Loucy (cell line): Measurements from ENCODE around the gene COL12A1.

Source experiments
- H2AFZ ChIP-seq: fragments of 200-600 bp; sonication (generic); 2 replicates; pipeline ENCODE4 v1.6.0; 2016; ENCODE audit warnings: antibody characterized with exemption, mild to moderate bottlenecking, low read length, moderate library complexity
- H3F3A ChIP-seq: fragments of 200-600 bp; 2 replicates; pipeline ENCODE4 v1.6.0; 2016; ENCODE audit warnings: antibody characterized with exemption, low read depth, mild to moderate bottlenecking
- H3K27me3 ChIP-seq: fragments of 200-600 bp; sonication (generic); 2 replicates; pipeline ENCODE4 v1.6.1; 2014; ENCODE audit warnings: low read length, mild to moderate bottlenecking; ENCODE audit not compliant: insufficient read depth, poor library complexity, severe bottlenecking
- H3K36me3 ChIP-seq: fragments of 200-600 bp; sonication (generic); 2 replicates; pipeline ENCODE4 v1.6.1; 2016; ENCODE audit warnings: low read length; ENCODE audit not compliant: insufficient read depth
- H3K4me1 ChIP-seq: fragments of 200-600 bp; sonication (generic); 2 replicates; pipeline ENCODE4 v1.5.1; 2014; ENCODE audit warnings: low read length, mild to moderate bottlenecking; ENCODE audit not compliant: insufficient read depth, poor library complexity, severe bottlenecking
- H3K4me2 ChIP-seq: fragments of 200-600 bp; sonication (generic); 2 replicates; pipeline ENCODE4 v1.6.0; 2014; ENCODE audit warnings: antibody characterized with exemption, low read length, low read depth, mild to moderate bottlenecking; ENCODE audit not compliant: poor library complexity, severe bottlenecking
- H3K4me3 ChIP-seq: fragments of 200-600 bp; sonication (generic); 2 replicates; pipeline ENCODE4 v1.5.1; 2014; ENCODE audit warnings: low read length, mild to moderate bottlenecking, mixed read lengths; ENCODE audit not compliant: poor library complexity, severe bottlenecking
- H3K79me2 ChIP-seq: fragments of 200-600 bp; sonication (generic); 2 replicates; pipeline ENCODE4 v1.6.1; 2014; ENCODE audit warnings: low read length; ENCODE audit not compliant: insufficient read depth
- H3K9ac ChIP-seq: fragments of 200-600 bp; sonication (generic); 2 replicates; pipeline ENCODE4 v1.6.0; 2014; ENCODE audit warnings: mild to moderate bottlenecking, low read depth, low read length, moderate library complexity; ENCODE audit not compliant: poor library complexity, severe bottlenecking
- H3K9me2 ChIP-seq: fragments of 200-600 bp; sonication (generic); replicated peaks from 2 replicates; pipeline ENCODE4 v1.6.1; 2016; ENCODE audit warnings: low read depth, low read length, mixed read lengths
- H3K9me3 ChIP-seq: fragments of 200-600 bp; sonication (generic); 2 replicates; pipeline ENCODE4 v1.6.1; 2014; ENCODE audit warnings: mild to moderate bottlenecking, antibody characterized with exemption, low read length, low read depth; ENCODE audit not compliant: insufficient read depth
- H4K20me1 ChIP-seq: fragments of 200-600 bp; sonication (generic); 2 replicates; pipeline ENCODE4 v1.6.0; 2014; ENCODE audit warnings: antibody characterized with exemption, low read length, mild to moderate bottlenecking; ENCODE audit not compliant: insufficient read depth, poor library complexity, severe bottlenecking
- EZH2phosphoT487 ChIP-seq: fragments of 200-600 bp; IDR thresholded peaks from 2 replicates; pipeline ENCODE4 v1.6.1; 2018; ENCODE audit warnings: antibody characterized with exemption, mild to moderate bottlenecking, moderate library complexity, borderline replicate concordance
- TF ChIP-seq, protein P1 (sequence below): fragments of 200-600 bp; sonication (generic); conservative IDR thresholded peaks from 2 replicates; pipeline ENCODE4 v1.5.1; 2014; ENCODE audit warnings: mild to moderate bottlenecking, antibody characterized with exemption, low read length

The COL12A1 gene

DNA sequence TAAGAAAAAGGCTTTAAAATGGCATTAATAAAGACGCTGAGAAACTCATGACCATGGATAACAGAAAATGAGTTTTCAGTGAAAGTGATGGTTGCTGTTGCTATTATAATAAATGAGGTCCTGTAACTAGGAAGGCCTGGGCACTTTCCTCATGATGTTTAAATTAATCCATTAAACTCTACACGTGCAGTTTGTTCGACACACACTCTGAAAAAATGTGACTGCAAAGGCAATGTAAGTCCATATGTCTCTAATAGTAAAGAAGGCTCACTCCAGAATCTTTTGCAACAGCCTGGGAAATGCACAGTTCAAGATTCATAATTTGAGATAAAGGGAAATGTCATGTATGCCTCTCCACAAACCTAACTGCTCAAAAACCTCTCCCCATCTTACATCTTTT, 153.4 kb downstream of the COL12A1 start:
- Histone ChIP-seq H3K9me3 (no peaks in the 10 kb centered on the region), H3K27me3 (no peaks in the 10 kb centered on the region), H4K20me1 (no peaks in the 10 kb centered on the region), H3F3A (no peaks in the 10 kb centered on the region), H3K4me2 (no peak overlapping the region), H3K9ac (no peak overlapping the region), H3K79me2 (no peaks in the 10 kb centered on the region), H3K9me2 (no peaks in the 10 kb centered on the region), H2AFZ (no peak overlapping the region), H3K4me3 (no peak overlapping the region), H3K36me3 (no peaks in the 10 kb centered on the region), H3K4me1 (no peaks in the 10 kb centered on the region)
- no peak for TF ChIP-seq EZH2phosphoT487
- TF ChIP-seq, protein P1, sequence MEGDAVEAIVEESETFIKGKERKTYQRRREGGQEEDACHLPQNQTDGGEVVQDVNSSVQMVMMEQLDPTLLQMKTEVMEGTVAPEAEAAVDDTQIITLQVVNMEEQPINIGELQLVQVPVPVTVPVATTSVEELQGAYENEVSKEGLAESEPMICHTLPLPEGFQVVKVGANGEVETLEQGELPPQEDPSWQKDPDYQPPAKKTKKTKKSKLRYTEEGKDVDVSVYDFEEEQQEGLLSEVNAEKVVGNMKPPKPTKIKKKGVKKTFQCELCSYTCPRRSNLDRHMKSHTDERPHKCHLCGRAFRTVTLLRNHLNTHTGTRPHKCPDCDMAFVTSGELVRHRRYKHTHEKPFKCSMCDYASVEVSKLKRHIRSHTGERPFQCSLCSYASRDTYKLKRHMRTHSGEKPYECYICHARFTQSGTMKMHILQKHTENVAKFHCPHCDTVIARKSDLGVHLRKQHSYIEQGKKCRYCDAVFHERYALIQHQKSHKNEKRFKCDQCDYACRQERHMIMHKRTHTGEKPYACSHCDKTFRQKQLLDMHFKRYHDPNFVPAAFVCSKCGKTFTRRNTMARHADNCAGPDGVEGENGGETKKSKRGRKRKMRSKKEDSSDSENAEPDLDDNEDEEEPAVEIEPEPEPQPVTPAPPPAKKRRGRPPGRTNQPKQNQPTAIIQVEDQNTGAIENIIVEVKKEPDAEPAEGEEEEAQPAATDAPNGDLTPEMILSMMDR: no peak

DNA sequence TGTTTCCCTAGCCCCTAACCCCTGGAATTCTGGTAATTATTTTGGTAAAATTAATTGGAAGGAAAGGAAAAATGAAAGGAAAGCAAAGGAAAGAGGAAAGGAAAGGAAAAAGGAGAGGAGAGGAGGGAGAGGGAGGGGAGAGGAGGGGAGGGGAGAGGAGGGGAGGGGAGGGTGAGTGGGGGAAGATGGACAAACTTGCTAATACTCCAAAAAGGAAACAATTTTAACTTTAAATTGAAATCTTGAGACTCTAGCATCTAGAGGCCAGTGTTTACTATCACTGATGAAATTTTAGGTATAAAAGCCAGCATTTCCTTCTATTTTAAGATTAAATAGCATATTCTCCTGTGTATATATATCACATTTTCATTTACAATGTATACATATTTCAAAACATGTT, 156.5 kb downstream of the COL12A1 start:
- Histone ChIP-seq H3K27me3 (no peaks in the 10 kb centered on the region), H3K4me3 (no peak overlapping the region), H3K9ac (no peak overlapping the region), H3K36me3 (no peaks in the 10 kb centered on the region), H3K4me2 (no peak overlapping the region), H2AFZ (no peak overlapping the region), H3F3A (no peaks in the 10 kb centered on the region), H3K9me2 (no peaks in the 10 kb centered on the region), H3K79me2 (no peaks in the 10 kb centered on the region), H3K9me3 (no peaks in the 10 kb centered on the region), H3K4me1 (no peaks in the 10 kb centered on the region), H4K20me1 (no peaks in the 10 kb centered on the region)
- TF ChIP-seq, protein P1: no peak
- TF ChIP-seq EZH2phosphoT487: no peak

DNA sequence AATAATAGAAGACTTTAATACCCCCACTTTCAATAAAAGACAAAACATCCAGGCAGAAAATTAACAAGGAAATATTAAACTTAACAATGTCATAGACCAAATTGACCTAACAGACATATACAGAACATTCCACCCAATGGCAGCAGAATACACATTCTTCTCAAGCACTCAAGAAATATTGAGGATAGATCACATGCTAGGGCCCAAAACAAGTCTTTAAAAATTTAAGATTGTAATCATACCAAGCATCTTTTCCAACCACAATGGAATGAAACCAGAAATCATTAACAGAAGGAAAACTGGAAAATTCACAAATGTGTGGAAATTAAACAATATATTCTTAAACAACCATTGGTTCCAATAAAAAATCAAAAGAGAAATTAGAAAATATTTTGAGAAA, 161.0 kb downstream of the COL12A1 start:
- H2AFZ ChIP-seq: no peak overlapping the region
- H3K4me3 ChIP-seq: no peak overlapping the region
- H4K20me1 ChIP-seq: no peaks in the 10 kb centered on the region
- H3K27me3 ChIP-seq: no peaks in the 10 kb centered on the region
- TF ChIP-seq, protein P1: no peak
- no peak for TF ChIP-seq EZH2phosphoT487
- H3F3A ChIP-seq: no peaks in the 10 kb centered on the region
- H3K4me2 ChIP-seq: no peak overlapping the region
- no peaks in the 10 kb centered on the region for H3K9me2 ChIP-seq
- H3K9ac ChIP-seq: no peak overlapping the region
- H3K36me3 ChIP-seq: no peaks in the 10 kb centered on the region
- H3K9me3 ChIP-seq: no peaks in the 10 kb centered on the region
- H3K4me1 ChIP-seq: no peaks in the 10 kb centered on the region
- H3K79me2 ChIP-seq: no peaks in the 10 kb centered on the region
